ENCODE data around the gene EXOC3.
A peak's percentile ranks its signal among the peaks of the same experiment; 100 is the strongest.

Gene EXOC3

GRCh38 chr5:427415-428087 is 15.4 kb upstream of the EXOC3 start:
- DNase-seq (ENCODE audit: low read depth), result no peak
- H3K4me3 ChIP-seq (ENCODE audit: low read depth, low read length), result no peak overlapping the region
- TF ChIP-seq CTCF (IDR thresholded peaks at IDR 0.05; ENCODE audit: low read depth, low read length, missing control alignments), result no peak
- in situ Hi-C loops (cut with HindIII; ENCODE audit: low sequenced_read_pairs), result no loop called here

GRCh38 chr5:428219-428618 is 14.8 kb upstream of the EXOC3 start:
- TF ChIP-seq CTCF (IDR thresholded peaks at IDR 0.05; ENCODE audit: low read depth, low read length, missing control alignments), result no peak
- no peak for DNase-seq (ENCODE audit: low read depth)
- H3K4me3 ChIP-seq (ENCODE audit: low read depth, low read length), result no peak overlapping the region
- in situ Hi-C loops (cut with HindIII; ENCODE audit: low sequenced_read_pairs), result no loop called here

GRCh38 chr5:428754-429452 is 14.1 kb upstream of the EXOC3 start:
- TF ChIP-seq CTCF (IDR thresholded peaks at IDR 0.05; ENCODE audit: low read depth, low read length, missing control alignments), result no peak
- no peak overlapping the region for H3K4me3 ChIP-seq (ENCODE audit: low read depth, low read length)
- in situ Hi-C loops (cut with HindIII; ENCODE audit: low sequenced_read_pairs), result no loop called here
- no peak for DNase-seq (ENCODE audit: low read depth)

GRCh38 chr5:429453-430188 is 13.4 kb upstream of the EXOC3 start:
- in situ Hi-C loops (cut with HindIII; ENCODE audit: low sequenced_read_pairs), result no loop called here

GRCh38 chr5:430214-430925 is 12.6 kb upstream of the EXOC3 start:
- DNase-seq (ENCODE audit: low read depth), result no peak
- no peak overlapping the region for H3K4me3 ChIP-seq (ENCODE audit: low read depth, low read length)
- no peak for TF ChIP-seq CTCF (IDR thresholded peaks at IDR 0.05; ENCODE audit: low read depth, low read length, missing control alignments)
- in situ Hi-C loops (cut with HindIII; ENCODE audit: low sequenced_read_pairs), result no loop called here

More at GRCh38 chr5:429453-430188, 13.4 kb upstream of the EXOC3 start:
- no peak for TF ChIP-seq CTCF (IDR thresholded peaks at IDR 0.05; ENCODE audit: low read depth, low read length, missing control alignments)
- peak; percentile 35 for DNase-seq (ENCODE audit: low read depth)
- H3K4me3 ChIP-seq (ENCODE audit: low read depth, low read length), result no peak overlapping the region

Data from astrocyte of the cerebellum (primary cell).